Fibroblast of lung (primary cell): ENCODE results near the gene CFAP92. TPM values are rescaled to one million over a fixed set of nuclear protein-coding genes. Genes with fewer than 3 reads are reported as not detected.

ENCODE experiments used
- DNase-seq, 2 donors: peaks; one replicate each; pipeline versions ENCODE4 v3.0.0 to v3.0.0-alpha.2; 2010; ENCODE audit warnings: low read depth in 2 of 2
- H2AFZ ChIP-seq: 2 replicates; pipeline ENCODE4 v1.5.1; 2012; ENCODE audit warnings: low read length, control low read depth, inconsistent platforms
- H3K27ac ChIP-seq: 2 replicates; pipeline ENCODE4 v1.5.1; 2011; ENCODE audit warnings: low read length, control low read depth; ENCODE audit not compliant: insufficient read depth
- H3K27me3 ChIP-seq: 2 replicates; pipeline ENCODE4 v1.5.1; 2011; ENCODE audit warnings: mild to moderate bottlenecking, low read length; ENCODE audit not compliant: control insufficient read depth, insufficient read depth
- H3K36me3 ChIP-seq: 2 replicates; pipeline ENCODE4 v1.5.1; 2011; ENCODE audit warnings: low read length; ENCODE audit not compliant: control insufficient read depth, insufficient read depth
- H3K4me1 ChIP-seq: 2 replicates; pipeline ENCODE4 v1.5.1; 2011; ENCODE audit warnings: low read length; ENCODE audit not compliant: control insufficient read depth, insufficient read depth; ENCODE audit errors: extremely low read depth
- H3K4me2 ChIP-seq: 2 replicates; pipeline ENCODE4 v1.5.1; 2011; ENCODE audit warnings: low read length, control low read depth; ENCODE audit not compliant: insufficient read depth; ENCODE audit errors: extremely low read depth
- H3K4me3 ChIP-seq, 4 experiments: fragments of 200-600 bp in 1 of 4; sonication (generic) in 1 of 4; replicated peaks in 1 of 4; 2 replicates each; pipeline ENCODE4 v1.5.1; 2011 to 2016; ENCODE audit warnings: low read length in 4 of 4, low read depth in 3 of 4, mild to moderate bottlenecking in 3 of 4, control low read depth in 2 of 4, inconsistent platforms in 1 of 4, mixed read lengths in 1 of 4; ENCODE audit not compliant: insufficient read depth in 1 of 4; ENCODE audit errors: control extremely low read depth in 1 of 4
- H3K79me2 ChIP-seq: 2 replicates; pipeline ENCODE4 v1.5.1; 2012; ENCODE audit warnings: mild to moderate bottlenecking, low read length, inconsistent platforms; ENCODE audit not compliant: control insufficient read depth, insufficient read depth
- H3K9ac ChIP-seq: 2 replicates; pipeline ENCODE4 v1.5.1; 2011; ENCODE audit warnings: mild to moderate bottlenecking, low read length, control low read depth; ENCODE audit not compliant: insufficient read depth
- H3K9me3 ChIP-seq: 2 replicates; pipeline ENCODE4 v1.5.1; 2012; ENCODE audit warnings: low read depth, low read length; ENCODE audit not compliant: control insufficient read depth, insufficient read depth
- H4K20me1 ChIP-seq: 2 replicates; pipeline ENCODE4 v1.5.1; 2011; ENCODE audit warnings: low read length; ENCODE audit not compliant: control insufficient read depth, insufficient read depth; ENCODE audit errors: extremely low read depth
- CTCF ChIP-seq, 2 donors: IDR thresholded peaks in 1 of 2; conservative IDR thresholded peaks in 1 of 2; 1 replicate in 1 of 2; 2 replicates in 1 of 2; pipeline ENCODE4 v1.5.1; 2011 to 2012; ENCODE audit warnings: low read length in 2 of 2, control low read depth in 1 of 2, inconsistent platforms in 1 of 2, low read depth in 1 of 2, mild to moderate bottlenecking in 1 of 2
- EZH2 ChIP-seq: IDR thresholded peaks from 2 replicates; pipeline ENCODE4 v1.5.1; 2012; ENCODE audit warnings: low read length, control low read depth, mild to moderate bottlenecking; ENCODE audit errors: missing control alignments
- polyA plus RNA-seq, 2 donors: library from polyadenylated mRNA; depleted of rRNA in 1 of 2; stranded (reverse) in 1 of 2; unstranded in 1 of 2; fragments of >200 nt; gene quantifications; 2 replicates each; pipeline ENCODE4 v1.2.1, GENCODE V29; 2011 to 2012; ENCODE audit warnings: missing spikeins in 1 of 2
- total RNA-seq: library from RNA; depleted of rRNA; stranded (reverse); fragments of >200 nt; gene quantifications from 2 replicates; pipeline ENCODE4 v1.2.1, GENCODE V29; 2014

CFAP92 gene
- total and polyA plus RNA-seq, 2 donors (not counting 1 experiment from before 2014, with no cell fraction given): 0.07 TPM; not detected in 1

- Histone ChIP-seq H3K4me2 (no peak overlapping the region), H2AFZ (no peak overlapping the region), H3K9me3 (no peaks in the 10 kb centered on the region), H3K79me2 (no peaks in the 10 kb centered on the region), H3K27ac (no peak overlapping the region), H3K27me3 (peaks cover 3% of the 10 kb centered on the region), H3K4me1 (no peaks in the 10 kb centered on the region), H4K20me1 (no peaks in the 10 kb centered on the region), H3K4me3 (no peak overlapping the region), H3K9ac (no peak overlapping the region), H3K36me3 (no peaks in the 10 kb centered on the region)
- peak in 1 of 2 donors; percentile 6 for DNase-seq
- TF ChIP-seq EZH2 (no peak), CTCF (conservative IDR thresholded peaks at IDR 0.05 in 1 of 2, IDR thresholded peaks at IDR 0.05 in 1 of 2; ENCODE audit: low read depth in 1 of 2, low read length in 2 of 2) (no peak)
These were observed 51.5 kb downstream of the CFAP92 start for GRCh38 chr3:128942161-128942952.

DNA sequence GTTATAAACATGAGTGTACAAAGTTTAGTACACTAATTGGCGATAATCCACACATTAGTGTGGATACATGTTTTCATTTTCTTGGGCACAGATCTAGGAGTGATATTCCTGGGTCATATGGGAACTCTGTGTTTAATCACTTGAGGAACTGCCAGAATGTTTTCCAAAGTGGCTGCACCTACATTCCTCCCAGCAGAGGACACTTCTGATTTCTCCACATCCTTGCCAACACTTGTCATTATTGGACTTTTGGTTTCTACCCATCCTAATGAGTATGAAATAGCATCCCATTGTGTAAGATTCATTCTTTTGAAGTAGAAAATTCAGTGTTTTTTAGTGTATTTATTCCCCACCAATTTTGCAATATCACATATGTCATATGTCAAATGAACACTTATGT lies 53.6 kb downstream of the CFAP92 start:
- Histone ChIP-seq H3K79me2 (no peaks in the 10 kb centered on the region), H3K9ac (no peak overlapping the region), H3K4me1 (no peaks in the 10 kb centered on the region), H3K4me2 (no peak overlapping the region), H3K4me3 (no peak overlapping the region), H4K20me1 (no peaks in the 10 kb centered on the region), H3K27ac (no peak overlapping the region), H3K27me3 (no peaks in the 10 kb centered on the region), H3K9me3 (no peaks in the 10 kb centered on the region), H2AFZ (no peak overlapping the region), H3K36me3 (no peaks in the 10 kb centered on the region)
- TF ChIP-seq CTCF (conservative IDR thresholded peaks at IDR 0.05 in 1 of 2, IDR thresholded peaks at IDR 0.05 in 1 of 2; ENCODE audit: low read depth in 1 of 2, low read length in 2 of 2) (no peak), EZH2 (no peak)
- no peak for DNase-seq

DNA sequence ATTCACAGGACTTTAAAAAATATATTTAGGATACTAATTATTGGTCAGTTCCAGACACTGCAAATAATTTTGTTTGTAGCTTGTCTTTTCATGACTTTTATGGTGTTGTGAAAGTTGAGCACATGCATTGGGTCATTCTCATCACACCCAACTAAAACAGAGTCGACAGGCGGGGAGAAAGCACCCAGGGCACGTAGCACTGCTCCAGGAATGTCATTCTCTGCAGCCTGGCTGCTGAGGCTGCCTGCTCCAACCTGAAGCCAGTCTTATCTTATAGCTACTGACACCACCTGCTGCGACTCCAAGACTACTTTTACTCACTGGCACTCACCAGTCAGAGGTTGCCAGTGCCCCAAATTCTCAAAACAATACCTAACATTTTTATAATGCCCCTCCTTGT lies 57.5 kb downstream of the CFAP92 start:
- H3K27ac ChIP-seq: no peak overlapping the region
- H3K79me2 ChIP-seq: no peaks in the 10 kb centered on the region
- no peak overlapping the region for H3K4me2 ChIP-seq
- H3K36me3 ChIP-seq: no peaks in the 10 kb centered on the region
- no peak overlapping the region for H3K9ac ChIP-seq
- no peaks in the 10 kb centered on the region for H4K20me1 ChIP-seq
- H2AFZ ChIP-seq: no peak overlapping the region
- H3K4me1 ChIP-seq: no peaks in the 10 kb centered on the region
- H3K9me3 ChIP-seq: no peaks in the 10 kb centered on the region
- no peak overlapping the region for H3K4me3 ChIP-seq
- DNase-seq: no peak
- TF ChIP-seq EZH2 (no peak), CTCF (conservative IDR thresholded peaks at IDR 0.05 in 1 of 2, IDR thresholded peaks at IDR 0.05 in 1 of 2; ENCODE audit: low read depth in 1 of 2, low read length in 2 of 2) (no peak)
- H3K27me3 ChIP-seq: peaks cover 5% of the 10 kb centered on the region
